ENCODE measurements around the gene IL1RN.

DNA sequence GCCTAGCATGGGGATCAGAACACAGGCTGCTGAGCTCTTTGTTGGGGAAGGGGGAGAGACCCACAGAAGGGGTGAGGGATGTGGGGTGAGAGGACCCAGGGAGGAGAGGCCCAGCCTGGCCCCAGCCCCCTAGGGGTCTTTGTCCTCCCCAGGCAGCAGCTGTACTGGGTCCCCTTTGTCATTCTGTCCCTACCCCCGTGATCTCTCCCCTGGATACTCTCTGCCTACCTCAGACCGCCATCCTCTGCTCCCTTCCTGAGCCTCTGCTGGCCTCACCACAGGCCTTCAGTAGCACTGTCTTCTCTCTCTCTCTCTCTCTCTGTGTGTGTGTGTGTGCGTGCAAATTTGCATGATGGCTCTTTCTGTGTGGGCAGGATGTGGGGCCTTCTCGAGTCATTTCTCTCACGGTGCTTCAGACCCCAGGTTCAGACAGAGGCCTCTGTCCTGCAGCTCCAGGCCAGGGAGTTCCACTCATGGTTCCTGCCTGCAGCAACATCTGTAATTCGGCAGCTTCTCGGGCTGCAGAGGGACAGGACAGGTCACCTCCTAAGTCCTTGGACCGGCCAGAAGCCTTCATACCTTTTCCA is 47.7 kb downstream of the IL1RN start:
- TF ChIP-seq, protein P1, sequence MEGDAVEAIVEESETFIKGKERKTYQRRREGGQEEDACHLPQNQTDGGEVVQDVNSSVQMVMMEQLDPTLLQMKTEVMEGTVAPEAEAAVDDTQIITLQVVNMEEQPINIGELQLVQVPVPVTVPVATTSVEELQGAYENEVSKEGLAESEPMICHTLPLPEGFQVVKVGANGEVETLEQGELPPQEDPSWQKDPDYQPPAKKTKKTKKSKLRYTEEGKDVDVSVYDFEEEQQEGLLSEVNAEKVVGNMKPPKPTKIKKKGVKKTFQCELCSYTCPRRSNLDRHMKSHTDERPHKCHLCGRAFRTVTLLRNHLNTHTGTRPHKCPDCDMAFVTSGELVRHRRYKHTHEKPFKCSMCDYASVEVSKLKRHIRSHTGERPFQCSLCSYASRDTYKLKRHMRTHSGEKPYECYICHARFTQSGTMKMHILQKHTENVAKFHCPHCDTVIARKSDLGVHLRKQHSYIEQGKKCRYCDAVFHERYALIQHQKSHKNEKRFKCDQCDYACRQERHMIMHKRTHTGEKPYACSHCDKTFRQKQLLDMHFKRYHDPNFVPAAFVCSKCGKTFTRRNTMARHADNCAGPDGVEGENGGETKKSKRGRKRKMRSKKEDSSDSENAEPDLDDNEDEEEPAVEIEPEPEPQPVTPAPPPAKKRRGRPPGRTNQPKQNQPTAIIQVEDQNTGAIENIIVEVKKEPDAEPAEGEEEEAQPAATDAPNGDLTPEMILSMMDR (IDR thresholded peaks at IDR 0.05): no peak
- TF ChIP-seq POLR2AphosphoS5 (IDR thresholded peaks at IDR 0.05): no peak

All from suprapubic skin (tissue), 3 donors.